ENCODE results near the gene TNFRSF21.

TNFRSF21 gene

GRCh38 chr6:47187113-47187512, 122.6 kb downstream of the TNFRSF21 start:
- no peak for TF ChIP-seq CTCF (IDR thresholded peaks at IDR 0.05; ENCODE audit: extremely low read depth, missing control alignments)
- DNase-seq (ENCODE audit: low spot score): no peak

- TF ChIP-seq CTCF (IDR thresholded peaks at IDR 0.05; ENCODE audit: extremely low read depth, missing control alignments): no peak
- no peak for DNase-seq (ENCODE audit: low spot score)
These were observed 127.3 kb downstream of the TNFRSF21 start for GRCh38 chr6:47182291-47182957.

- no peak for DNase-seq (ENCODE audit: low spot score)
- no peak for TF ChIP-seq CTCF (IDR thresholded peaks at IDR 0.05; ENCODE audit: extremely low read depth, missing control alignments)
These were observed 128.0 kb downstream of the TNFRSF21 start for GRCh38 chr6:47181681-47182080.
